ENCODE results near the gene NTRK2. TPM values are rescaled to one million over a fixed set of nuclear protein-coding genes. Genes with fewer than 3 reads are reported as not detected.

NTRK2 gene
- total RNA-seq, 1 donor from 2014 or later = 0.02 TPM

GRCh38 chr9:84815554-84815953 lies 146.0 kb downstream of the NTRK2 start:
- TF ChIP-seq EZH2phosphoT487 (IDR thresholded peaks at IDR 0.05) (no peak), EZH2 (IDR thresholded peaks at IDR 0.05) (no peak)
- TF ChIP-seq, protein P1, sequence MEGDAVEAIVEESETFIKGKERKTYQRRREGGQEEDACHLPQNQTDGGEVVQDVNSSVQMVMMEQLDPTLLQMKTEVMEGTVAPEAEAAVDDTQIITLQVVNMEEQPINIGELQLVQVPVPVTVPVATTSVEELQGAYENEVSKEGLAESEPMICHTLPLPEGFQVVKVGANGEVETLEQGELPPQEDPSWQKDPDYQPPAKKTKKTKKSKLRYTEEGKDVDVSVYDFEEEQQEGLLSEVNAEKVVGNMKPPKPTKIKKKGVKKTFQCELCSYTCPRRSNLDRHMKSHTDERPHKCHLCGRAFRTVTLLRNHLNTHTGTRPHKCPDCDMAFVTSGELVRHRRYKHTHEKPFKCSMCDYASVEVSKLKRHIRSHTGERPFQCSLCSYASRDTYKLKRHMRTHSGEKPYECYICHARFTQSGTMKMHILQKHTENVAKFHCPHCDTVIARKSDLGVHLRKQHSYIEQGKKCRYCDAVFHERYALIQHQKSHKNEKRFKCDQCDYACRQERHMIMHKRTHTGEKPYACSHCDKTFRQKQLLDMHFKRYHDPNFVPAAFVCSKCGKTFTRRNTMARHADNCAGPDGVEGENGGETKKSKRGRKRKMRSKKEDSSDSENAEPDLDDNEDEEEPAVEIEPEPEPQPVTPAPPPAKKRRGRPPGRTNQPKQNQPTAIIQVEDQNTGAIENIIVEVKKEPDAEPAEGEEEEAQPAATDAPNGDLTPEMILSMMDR (IDR thresholded peaks at IDR 0.05) = no peak
- H3K27ac Mint-ChIP-seq = no peak overlapping the region
- Histone ChIP-seq H3K4me1 (peaks cover 43% of the 10 kb centered on the region), H3K9me3 (ENCODE audit: low read depth) (no peaks in the 10 kb centered on the region), H4K20me1 (ENCODE audit: low read depth) (no peaks in the 10 kb centered on the region), H3K79me2 (ENCODE audit: low read depth) (no peaks in the 10 kb centered on the region), H3K27me3 (no peaks in the 10 kb centered on the region), H3F3A (ENCODE audit: low read depth) (peaks cover 28% of the 10 kb centered on the region), H3K27ac (no peak overlapping the region), H3K4me2 (no peak overlapping the region), H3K36me3 (no peaks in the 10 kb centered on the region), H3K4me3 (no peak overlapping the region), H3K9ac (no peak overlapping the region), H2AFZ (replicated peaks) (no peak overlapping the region)
- H3K36me3 Mint-ChIP-seq = no peaks in the 10 kb centered on the region
- DNase-seq (ENCODE audit: low spot score) = no peak
- H3K9me3 Mint-ChIP-seq = no peaks in the 10 kb centered on the region
- peaks cover 52% of the 10 kb centered on the region for H3K4me1 Mint-ChIP-seq
- no peak overlapping the region for H3K4me3 Mint-ChIP-seq
- peaks cover 8% of the 10 kb centered on the region for H3K27me3 Mint-ChIP-seq (ENCODE audit: insufficient read depth, low read depth)

DNA sequence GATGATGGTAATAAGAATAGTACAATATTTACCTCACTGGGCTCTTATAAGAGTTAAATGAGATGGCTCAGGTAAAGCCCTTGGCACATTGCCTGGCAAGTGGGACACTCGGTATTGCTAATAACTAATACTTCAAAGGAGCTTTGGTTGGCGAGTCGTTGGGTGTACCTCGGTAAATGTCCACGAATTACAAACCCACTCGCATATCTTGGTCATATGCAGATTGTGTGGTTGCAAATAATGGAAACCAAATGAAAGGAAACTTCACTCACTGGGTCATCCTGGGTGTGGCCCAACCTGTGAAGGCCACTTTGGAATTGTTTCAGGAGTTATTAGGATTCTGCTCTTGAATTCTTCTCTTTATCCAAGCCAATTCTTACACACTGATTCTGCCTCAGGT lies 147.5 kb downstream of the NTRK2 start:
- no peak overlapping the region for H2AFZ ChIP-seq (replicated peaks)
- H3K4me2 ChIP-seq = no peak overlapping the region
- TF ChIP-seq EZH2phosphoT487 (IDR thresholded peaks at IDR 0.05) (no peak), EZH2 (IDR thresholded peaks at IDR 0.05) (no peak)
- TF ChIP-seq, protein P1 (IDR thresholded peaks at IDR 0.05) = no peak
- no peak overlapping the region for H3K4me3 ChIP-seq
- Mint-ChIP-seq H3K4me1 (peaks cover 38% of the 10 kb centered on the region), H3K9me3 (no peaks in the 10 kb centered on the region), H3K4me3 (no peak overlapping the region), H3K27ac (no peak overlapping the region), H3K27me3 (ENCODE audit: insufficient read depth, low read depth) (peaks cover 8% of the 10 kb centered on the region), H3K36me3 (no peaks in the 10 kb centered on the region)
- H3K27ac ChIP-seq = no peak overlapping the region
- H3K9me3 ChIP-seq (ENCODE audit: low read depth) = no peaks in the 10 kb centered on the region
- H3K27me3 ChIP-seq = no peaks in the 10 kb centered on the region
- no peaks in the 10 kb centered on the region for H3K36me3 ChIP-seq
- no peaks in the 10 kb centered on the region for H3K79me2 ChIP-seq (ENCODE audit: low read depth)
- DNase-seq (ENCODE audit: low spot score) = no peak
- H3K9ac ChIP-seq = no peak overlapping the region
- no peaks in the 10 kb centered on the region for H4K20me1 ChIP-seq (ENCODE audit: low read depth)
- H3F3A ChIP-seq (ENCODE audit: low read depth) = peaks cover 15% of the 10 kb centered on the region
- peaks cover 28% of the 10 kb centered on the region for H3K4me1 ChIP-seq

GRCh38 chr9:84818791-84819190 lies 149.3 kb downstream of the NTRK2 start:
- H3K4me3 ChIP-seq = no peak overlapping the region
- H3K27ac Mint-ChIP-seq = no peak overlapping the region
- H3K4me3 Mint-ChIP-seq = no peak overlapping the region
- H3K27me3 ChIP-seq = no peaks in the 10 kb centered on the region
- H3K4me2 ChIP-seq = peak overlapping the region; percentile 32
- no peaks in the 10 kb centered on the region for H3K36me3 Mint-ChIP-seq
- peaks cover 1% of the 10 kb centered on the region for H3K9me3 Mint-ChIP-seq
- no peak overlapping the region for H2AFZ ChIP-seq (replicated peaks)
- peaks cover 20% of the 10 kb centered on the region for H3K4me1 Mint-ChIP-seq
- H3F3A ChIP-seq (ENCODE audit: low read depth) = peaks cover 12% of the 10 kb centered on the region
- DNase-seq (ENCODE audit: low spot score) = no peak
- peaks cover 13% of the 10 kb centered on the region for H3K4me1 ChIP-seq
- peaks cover 9% of the 10 kb centered on the region for H3K27me3 Mint-ChIP-seq (ENCODE audit: insufficient read depth, low read depth)
- no peaks in the 10 kb centered on the region for H3K9me3 ChIP-seq (ENCODE audit: low read depth)
- no peaks in the 10 kb centered on the region for H3K36me3 ChIP-seq
- no peak overlapping the region for H3K27ac ChIP-seq
- no peak for TF ChIP-seq EZH2phosphoT487 (IDR thresholded peaks at IDR 0.05)
- TF ChIP-seq, protein P1 (IDR thresholded peaks at IDR 0.05) = no peak
- no peak for TF ChIP-seq EZH2 (IDR thresholded peaks at IDR 0.05)
- H3K9ac ChIP-seq = no peak overlapping the region
- no peaks in the 10 kb centered on the region for H4K20me1 ChIP-seq (ENCODE audit: low read depth)
- H3K79me2 ChIP-seq (ENCODE audit: low read depth) = no peaks in the 10 kb centered on the region

Data from neural progenitor cell (in vitro differentiated cells).